Endothelial cell of umbilical vein (primary cell): ENCODE measurements around the gene GPR176. TPM values are rescaled to one million over a fixed set of nuclear protein-coding genes. Genes with fewer than 3 reads are reported as not detected.

Source experiments
- BruUV-seq: library from RNA; stranded (reverse); fragments of 400-500 nt; replicated peaks from 2 replicates; lab custom pipeline; 2021; lab: Mats Ljungman, UMichigan
- CTCF ChIA-PET: fragments of 300-600, 350-600 bp; sonication (Branson Sonifier 250); formaldehyde crosslinking; loops from one replicate; lab custom pipeline; 2021; ENCODE audit warnings: antibody characterized with exemption, inconsistent platforms; lab: Charles Lee
- POLR2A ChIA-PET: fragments of 300-600, 350-600 bp; sonication (Branson Sonifier 250); formaldehyde crosslinking; loops from one replicate; lab custom pipeline; 2021; ENCODE audit warnings: antibody characterized with exemption, inconsistent platforms; lab: Charles Lee
- DNase-seq: peaks from one replicate; pipeline ENCODE4 v3.0.0-alpha.2; 2011; ENCODE audit warnings: low read depth, low spot score
- FAIRE-seq: peaks from 2 replicates; lab custom pipeline; 2011; peaks lifted over from hg19 to GRCh38; lab: Jason Lieb, UNC
- H2AFZ ChIP-seq: 2 replicates; pipeline ENCODE4 v1.6.0; 2012; ENCODE audit warnings: low read depth, low read length, control low read depth, inconsistent platforms
- H3K27ac ChIP-seq: 2 replicates; pipeline ENCODE4 v1.5.1; 2011; ENCODE audit warnings: low read depth, mild to moderate bottlenecking, control low read depth, low read length, moderate library complexity; ENCODE audit not compliant: insufficient read depth
- H3K27me3 ChIP-seq, 2 experiments: 2 replicates each; pipeline versions ENCODE4 v1.6.0 to v1.6.1; 2011; ENCODE audit warnings: low read length in 2 of 2, mixed read lengths in 1 of 2; ENCODE audit not compliant: control insufficient read depth in 2 of 2, insufficient read depth in 2 of 2
- H3K36me3 ChIP-seq, 2 experiments: 2 replicates in 1 of 2; 3 replicates in 1 of 2; pipeline ENCODE4 v1.5.1; 2011; ENCODE audit warnings: low read length in 2 of 2, mild to moderate bottlenecking in 1 of 2, moderate library complexity in 1 of 2; ENCODE audit not compliant: control insufficient read depth in 2 of 2, insufficient read depth in 2 of 2; ENCODE audit errors: extremely low read depth in 1 of 2
- H3K4me1 ChIP-seq: 3 replicates; pipeline ENCODE4 v1.5.1; 2011; ENCODE audit warnings: mild to moderate bottlenecking, low read length; ENCODE audit not compliant: control insufficient read depth, insufficient read depth; ENCODE audit errors: extremely low read depth
- H3K4me2 ChIP-seq: 2 replicates; pipeline ENCODE4 v1.6.1; 2011; ENCODE audit warnings: low read length, control low read depth, mixed read lengths; ENCODE audit not compliant: insufficient read depth
- H3K4me3 ChIP-seq, 3 experiments: fragments of 200-600 bp in 1 of 3; sonication (generic), shearing (Covaris generic) in 1 of 3; replicated peaks in 1 of 3; 2 replicates each; pipeline ENCODE4 v1.5.1; 2011 to 2016; ENCODE audit warnings: control low read depth in 3 of 3, low read length in 3 of 3, mild to moderate bottlenecking in 2 of 3, inconsistent platforms in 1 of 3, low read depth in 1 of 3, moderate library complexity in 1 of 3; ENCODE audit not compliant: insufficient read depth in 1 of 3
- H3K79me2 ChIP-seq: 2 replicates; pipeline ENCODE4 v1.6.0; 2012; ENCODE audit warnings: low read length, inconsistent platforms; ENCODE audit not compliant: control insufficient read depth, insufficient read depth
- H3K9ac ChIP-seq: replicated peaks from 2 replicates; pipeline ENCODE3; 2011; ENCODE audit warnings: low read length, control low read depth; ENCODE audit not compliant: insufficient read depth; ENCODE audit errors: extremely low read depth
- H3K9me1 ChIP-seq: replicated peaks from 3 replicates; pipeline ENCODE4 v1.6.0; 2011; ENCODE audit warnings: mild to moderate bottlenecking, low read length; ENCODE audit not compliant: control insufficient read depth, insufficient read depth; ENCODE audit errors: extremely low read depth
- H3K9me3 ChIP-seq: replicated peaks from 2 replicates; pipeline ENCODE4 v1.5.1; 2012; ENCODE audit warnings: low read length, inconsistent platforms; ENCODE audit not compliant: control insufficient read depth, insufficient read depth
- H4K20me1 ChIP-seq: replicated peaks from 2 replicates; pipeline ENCODE3; 2011; ENCODE audit warnings: mild to moderate bottlenecking, low read length; ENCODE audit not compliant: control insufficient read depth, insufficient read depth; ENCODE audit errors: extremely low read depth
- CTCF ChIP-seq, 2 donors: IDR thresholded peaks; 1 replicate in 1 of 2; 2 replicates in 1 of 2; pipeline ENCODE4 v1.5.1; 2011; ENCODE audit warnings: low read length in 2 of 2, mild to moderate bottlenecking in 2 of 2, moderate library complexity in 2 of 2, control low read depth in 1 of 2, inconsistent platforms in 1 of 2, low read depth in 1 of 2; ENCODE audit not compliant: insufficient read depth in 1 of 2; ENCODE audit errors: extremely low read depth in 1 of 2
- EZH2 ChIP-seq: IDR thresholded peaks from 2 replicates; pipeline ENCODE4 v1.6.1; 2012; ENCODE audit warnings: borderline replicate concordance, low read depth, mild to moderate bottlenecking, moderate library complexity, low read length, inconsistent platforms; ENCODE audit not compliant: severe bottlenecking
- FOS ChIP-seq: IDR thresholded peaks from 2 replicates; pipeline ENCODE4 v1.6.1; 2011; ENCODE audit warnings: mild to moderate bottlenecking, low read length, moderate library complexity, borderline replicate concordance; ENCODE audit not compliant: insufficient read depth
- GATA2 ChIP-seq: IDR thresholded peaks from 2 replicates; pipeline ENCODE4 v1.7.0; 2011; ENCODE audit warnings: low read depth, mild to moderate bottlenecking, moderate library complexity, mixed read lengths, low read length; ENCODE audit not compliant: insufficient read length, insufficient read depth
- JUN ChIP-seq: IDR thresholded peaks from 2 replicates; pipeline ENCODE4 v1.6.1; 2011; ENCODE audit warnings: borderline replicate concordance, low read depth; ENCODE audit not compliant: insufficient read length, insufficient read depth
- MAX ChIP-seq: IDR thresholded peaks from 2 replicates; pipeline ENCODE4 v1.6.1; 2011; ENCODE audit not compliant: insufficient read depth, insufficient read length
- MYC ChIP-seq: IDR thresholded peaks from one replicate; pipeline ENCODE4 v1.6.1; 2011; ENCODE audit warnings: mild to moderate bottlenecking, low read depth, low read length
- POLR2A ChIP-seq: IDR thresholded peaks from 2 replicates; pipeline ENCODE4 v1.6.1; 2012; ENCODE audit warnings: low read depth, mild to moderate bottlenecking, control low read depth, low read length
- POLR2AphosphoS5 ChIP-seq: IDR thresholded peaks from 2 replicates; pipeline ENCODE4 v1.6.1; 2012; ENCODE audit warnings: low read depth, mild to moderate bottlenecking, control low read depth, low read length, moderate library complexity; ENCODE audit not compliant: insufficient read depth
- dilution Hi-C: fragments of 300-500 bp; cut with MboI; formaldehyde crosslinking; loops from one replicate; pipeline ENCODE4 v1.15.0; 2019; ENCODE audit warnings: low sequenced_read_pairs; ENCODE audit not compliant: extremely low pct_ligation_motif_present
- intact Hi-C: fragments of 100-400 bp; cut with micrococcal nuclease; formaldehyde crosslinking; loops from one replicate; pipeline ENCODE4 v1.10.0; 2022
- polyA plus RNA-seq, 4 experiments: library from polyadenylated mRNA; depleted of rRNA in 3 of 4; stranded (reverse) in 3 of 4; unstranded in 1 of 4; fragments of >200 nt; gene quantifications; 2 replicates each; pipeline versions ENCODE4 v1.2.1 to v1.2.3, GENCODE V29; 2011 to 2012; ENCODE audit warnings: missing spikeins in 1 of 4
- total RNA-seq: library from RNA; stranded (reverse); gene quantifications from 2 replicates; pipeline ENCODE4 v1.2.3, GENCODE V29; 2021

The GPR176 gene
- total and polyA plus RNA-seq, 2 donors (not counting 3 experiments of a cell fraction or from before 2014, with no cell fraction given) = 35.3 to 68.7 TPM

- Histone ChIP-seq H3K9me1 (no peaks in the 10 kb centered on the region), H3K27ac (no peak overlapping the region), H4K20me1 (no peaks in the 10 kb centered on the region), H2AFZ (no peak overlapping the region), H3K27me3 (no peaks in the 10 kb centered on the region), H3K79me2 (peaks cover 4% of the 10 kb centered on the region), H3K4me1 (no peaks in the 10 kb centered on the region), H3K9ac (no peak overlapping the region), H3K4me2 (no peak overlapping the region), H3K4me3 (no peak overlapping the region), H3K9me3 (no peaks in the 10 kb centered on the region), H3K36me3 (no peaks in the 10 kb centered on the region)
- BruUV-seq = no TSS peak
- dilution Hi-C loops = no loop called here
- intact Hi-C loops = no loop called here
- FAIRE-seq (no peak), DNase-seq (no peak)
- TF ChIP-seq MAX (no peak), GATA2 (no peak), EZH2 (no peak), CTCF (IDR thresholded peaks at IDR 0.05; ENCODE audit: extremely low read depth in 1 of 2, insufficient read depth in 1 of 2, low read depth in 1 of 2, low read length in 2 of 2) (no peak), FOS (no peak), MYC (no peak), JUN (no peak), POLR2A (no peak), POLR2AphosphoS5 (no peak)
- POLR2A ChIA-PET = no interaction called here
- CTCF ChIA-PET = interaction anchor here (0.9 to 1.8 kb wide), 7 partner anchors 9 to 185 kb away, joined by 3 to 5 read pairs (median 3); no protein-coding TSS in a partner anchor
Observed at GRCh38 chr15:39817892-39818291, 102.2 kb downstream of the GPR176 start.
